ENCODE data around the gene CRYZ. TPM values are rescaled to one million over a fixed set of nuclear protein-coding genes. Genes with fewer than 3 reads are reported as not detected.
A peak's percentile ranks its signal among the peaks of the same experiment; 100 is the strongest.

Gene CRYZ
- total and polyA plus RNA-seq, 2 of the 4 experiments (the other 2 are of a cell fraction), result 40.6 to 43.4 TPM

DNA sequence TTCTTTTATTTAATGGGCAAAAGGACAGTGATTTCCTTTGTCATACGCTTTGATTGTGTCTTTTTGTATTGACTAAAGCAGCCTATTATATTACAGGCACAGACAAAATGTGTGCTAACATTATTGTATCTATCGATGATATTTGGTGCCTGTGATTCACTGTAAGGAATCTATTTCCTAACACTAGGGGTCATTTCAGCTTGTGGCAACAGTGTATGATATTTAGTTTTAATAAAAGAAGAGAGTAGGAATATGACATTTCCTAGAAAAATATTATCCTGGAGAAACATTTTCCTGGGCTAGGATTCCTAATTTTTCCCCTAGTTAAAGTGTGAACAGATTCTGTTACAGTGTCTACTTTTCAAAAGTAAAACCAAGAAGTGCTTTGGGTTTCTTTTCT, 42.9 kb upstream of the CRYZ start:
- CTCF ChIA-PET, result interaction anchor here (1.1 to 2.0 kb wide), 2 partner anchors 12 to 427 kb away, joined by 3 to 14 read pairs; no protein-coding TSS in a partner anchor
- Histone ChIP-seq H2AK5ac (ENCODE audit: low read depth, low read length) (no peak overlapping the region), H2AFZ (replicated peaks; ENCODE audit: low read length, poor library complexity) (no peak overlapping the region), H3K14ac (replicated peaks; ENCODE audit: low read depth, low read length) (no peak overlapping the region), H4K5ac (ENCODE audit: low read depth, low read length) (no peak overlapping the region), H2BK20ac (ENCODE audit: low read depth, low read length) (no peak overlapping the region), H3K56ac (ENCODE audit: extremely low read depth, insufficient read depth, low read length) (no peak overlapping the region), H2BK5ac (ENCODE audit: low read depth, low read length, poor library complexity, severe bottlenecking) (no peak overlapping the region), H2BK15ac (ENCODE audit: low read depth, low read length) (no peak overlapping the region), H3K27ac (ENCODE audit: insufficient read depth, low read length) (no peak overlapping the region), H3K9ac (ENCODE audit: low read depth, low read length) (no peak overlapping the region), H2BK120ac (ENCODE audit: low read depth, low read length) (no peak overlapping the region), H3K23ac (ENCODE audit: low read depth, low read length) (no peak overlapping the region), H3K4me2 (ENCODE audit: low read depth, low read length) (no peak overlapping the region), H3K9me1 (ENCODE audit: insufficient read depth, low read length) (no peaks in the 10 kb centered on the region), H4K20me1 (ENCODE audit: insufficient read depth, low read length) (no peaks in the 10 kb centered on the region), H2AK9ac (replicated peaks; ENCODE audit: low read depth, low read length, poor library complexity) (no peak overlapping the region), H3K4me1 (ENCODE audit: control insufficient read depth, insufficient read depth, low read length) (no peaks in the 10 kb centered on the region), H3K4ac (ENCODE audit: low read depth, low read length) (no peak overlapping the region), H3K18ac (ENCODE audit: low read depth, low read length) (no peak overlapping the region), H3K79me1 (ENCODE audit: low read depth in 1 of 2, low read length in 2 of 2) (no peaks in the 10 kb centered on the region), H3K36me3 (ENCODE audit: control insufficient read depth, insufficient read depth, low read length) (no peaks in the 10 kb centered on the region), H3K9me3 (ENCODE audit: control insufficient read depth, insufficient read depth, low read length) (no peaks in the 10 kb centered on the region), H3K4me3 (ENCODE audit: insufficient read depth, low read depth, low read length) (no peak overlapping the region), H3K27me3 (ENCODE audit: control insufficient read depth, insufficient read depth, low read length) (no peaks in the 10 kb centered on the region), H4K8ac (ENCODE audit: low read depth in 2 of 2, low read length in 2 of 2) (no peak overlapping the region), H4K91ac (ENCODE audit: insufficient read depth, low read depth, low read length) (no peak overlapping the region)
- in situ Hi-C loops (cut with MboI; ENCODE audit: low sequenced_read_pairs) (no loop called here), intact Hi-C loops (cut with micrococcal nuclease) (no loop called here), dilution Hi-C loops (cut with HindIII; ENCODE audit: low sequenced_read_pairs, unreplicated experiment) (no loop called here)
- DNase-seq (no peak), ATAC-seq (ENCODE audit: low read depth) (no peak)
- WGBS, 2 experiments (ENCODE audit: extremely low coverage in 2 of 2, insufficient read length in 1 of 2), result no CpG with 5 or more reads among the region's 2 CpGs
- no TSS peak for BruUV-seq (replicated peaks)
- POLR2A ChIA-PET (ENCODE audit: unreplicated experiment), result no interaction called here
- TF ChIP-seq, protein P1, sequence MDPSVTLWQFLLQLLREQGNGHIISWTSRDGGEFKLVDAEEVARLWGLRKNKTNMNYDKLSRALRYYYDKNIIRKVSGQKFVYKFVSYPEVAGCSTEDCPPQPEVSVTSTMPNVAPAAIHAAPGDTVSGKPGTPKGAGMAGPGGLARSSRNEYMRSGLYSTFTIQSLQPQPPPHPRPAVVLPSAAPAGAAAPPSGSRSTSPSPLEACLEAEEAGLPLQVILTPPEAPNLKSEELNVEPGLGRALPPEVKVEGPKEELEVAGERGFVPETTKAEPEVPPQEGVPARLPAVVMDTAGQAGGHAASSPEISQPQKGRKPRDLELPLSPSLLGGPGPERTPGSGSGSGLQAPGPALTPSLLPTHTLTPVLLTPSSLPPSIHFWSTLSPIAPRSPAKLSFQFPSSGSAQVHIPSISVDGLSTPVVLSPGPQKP (IDR thresholded peaks at IDR 0.05; ENCODE audit: borderline replicate concordance, low read depth, low read length), result no peak
- TF ChIP-seq, protein P2, sequence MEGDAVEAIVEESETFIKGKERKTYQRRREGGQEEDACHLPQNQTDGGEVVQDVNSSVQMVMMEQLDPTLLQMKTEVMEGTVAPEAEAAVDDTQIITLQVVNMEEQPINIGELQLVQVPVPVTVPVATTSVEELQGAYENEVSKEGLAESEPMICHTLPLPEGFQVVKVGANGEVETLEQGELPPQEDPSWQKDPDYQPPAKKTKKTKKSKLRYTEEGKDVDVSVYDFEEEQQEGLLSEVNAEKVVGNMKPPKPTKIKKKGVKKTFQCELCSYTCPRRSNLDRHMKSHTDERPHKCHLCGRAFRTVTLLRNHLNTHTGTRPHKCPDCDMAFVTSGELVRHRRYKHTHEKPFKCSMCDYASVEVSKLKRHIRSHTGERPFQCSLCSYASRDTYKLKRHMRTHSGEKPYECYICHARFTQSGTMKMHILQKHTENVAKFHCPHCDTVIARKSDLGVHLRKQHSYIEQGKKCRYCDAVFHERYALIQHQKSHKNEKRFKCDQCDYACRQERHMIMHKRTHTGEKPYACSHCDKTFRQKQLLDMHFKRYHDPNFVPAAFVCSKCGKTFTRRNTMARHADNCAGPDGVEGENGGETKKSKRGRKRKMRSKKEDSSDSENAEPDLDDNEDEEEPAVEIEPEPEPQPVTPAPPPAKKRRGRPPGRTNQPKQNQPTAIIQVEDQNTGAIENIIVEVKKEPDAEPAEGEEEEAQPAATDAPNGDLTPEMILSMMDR (conservative IDR thresholded peaks at IDR 0.05; ENCODE audit: low read depth, low read length), result peak; percentile 14; the same call in 1 of the 2 replicates
- TF ChIP-seq SMC3 (IDR thresholded peaks at IDR 0.05; ENCODE audit: low read depth, low read length), result no peak

Data from IMR-90 (cell line).